ENCODE results near the gene PRPF6. TPM values are rescaled to one million over a fixed set of nuclear protein-coding genes. Genes with fewer than 3 reads are reported as not detected.

Gene PRPF6
- total and polyA plus RNA-seq, 2 of the 13 experiments (the other 11 are each of a cell fraction or from before 2014, with no cell fraction given): 63.7 to 101 TPM

- TF ChIP-seq NBN (conservative IDR thresholded peaks at IDR 0.05) (no peak), ZNF562 (CRISPR knock-in tag; IDR thresholded peaks at IDR 0.05; ENCODE audit: borderline replicate concordance) (no peak), ZBTB39 (CRISPR knock-in tag; IDR thresholded peaks at IDR 0.05) (peak; percentile 21; the same call in 1 of the 2 replicates), ZNF567 (CRISPR knock-in tag; IDR thresholded peaks at IDR 0.05; ENCODE audit: borderline replicate concordance) (peak; percentile 34; the same call in 1 of the 2 replicates), ZNF207 (IDR thresholded peaks at IDR 0.05; ENCODE audit: borderline replicate concordance) (no peak), ZNF574 (CRISPR knock-in tag; IDR thresholded peaks at IDR 0.05) (no peak; the same call in none of the 2 replicates), EHMT2 (IDR thresholded peaks at IDR 0.05; ENCODE audit: borderline replicate concordance, low read depth, low read length) (no peak), WIZ (CRISPR knock-in tag; IDR thresholded peaks at IDR 0.05) (no peak), NFE2L2 (IDR thresholded peaks at IDR 0.05; ENCODE audit: low read length) (no peak), POLR2A (IDR thresholded peaks at IDR 0.05; ENCODE audit: insufficient read depth in 1 of 2, low read depth in 2 of 2, low read length in 2 of 2) (no peak), ZEB1 (IDR thresholded peaks at IDR 0.05; ENCODE audit: insufficient replicate concordance, low read depth) (no peak), FOXJ3 (CRISPR knock-in tag; IDR thresholded peaks at IDR 0.05; ENCODE audit: borderline replicate concordance) (no peak), ZBTB26 (CRISPR knock-in tag; IDR thresholded peaks at IDR 0.05; ENCODE audit: borderline replicate concordance) (no peak), THAP8 (CRISPR knock-in tag; IDR thresholded peaks at IDR 0.05; ENCODE audit: borderline replicate concordance) (no peak), ARNTL (CRISPR knock-in tag; IDR thresholded peaks at IDR 0.05) (no peak), FIP1L1 (IDR thresholded peaks at IDR 0.05; ENCODE audit: borderline replicate concordance, insufficient read depth, low read depth, low read length) (0 out of 2 replicates have a peak, but pooled peaks have one; percentile 57), STAT6 (CRISPR knock-in tag; IDR thresholded peaks at IDR 0.05; ENCODE audit: borderline replicate concordance) (no peak), GABPA (IDR thresholded peaks at IDR 0.05; ENCODE audit: low read depth, low read length) (no peak), GABPA (CRISPR knock-in tag; IDR thresholded peaks at IDR 0.05; ENCODE audit: low read depth) (no peak), RBM39 (IDR thresholded peaks at IDR 0.05; ENCODE audit: low read depth, low read length, poor library complexity, severe bottlenecking) (peak; percentile 78)
Observed at GRCh38 chr20:64023361-64024140, 42.6 kb downstream of the PRPF6 start (continued).

Data from HepG2 (cell line).